ENCODE data around the gene CSNK1A1. TPM values are rescaled to one million over a fixed set of nuclear protein-coding genes. Genes with fewer than 3 reads are reported as not detected.

CSNK1A1 gene
- total and polyA plus RNA-seq, 5 experiments from 2014 or later: 133 to 197 (median 143) TPM

DNA sequence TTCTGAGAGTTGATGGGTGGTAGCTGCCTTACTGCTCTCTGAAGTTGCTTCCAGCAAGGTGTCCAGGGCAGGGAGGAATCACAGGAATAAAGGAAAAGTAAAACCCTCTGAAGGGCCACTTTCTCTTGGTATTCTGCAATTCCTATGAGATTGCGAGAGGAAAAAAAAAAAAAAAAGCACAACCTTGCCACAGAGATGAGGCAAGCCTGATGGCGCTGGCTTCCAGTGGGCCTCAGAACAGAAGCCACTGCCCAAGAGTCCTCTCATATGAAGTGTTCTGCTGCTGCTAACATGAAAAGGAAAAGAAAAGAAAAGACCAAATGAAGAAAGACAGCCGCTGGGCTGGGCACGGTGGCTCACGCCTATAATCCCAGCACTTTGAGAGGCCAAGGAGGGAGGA is 91.3 kb downstream of the CSNK1A1 start:
- POLR2A ChIA-PET: no interaction called here
- Mint-ChIP-seq H3K27me3 (no peaks in the 10 kb centered on the region), H3K27ac (peak overlapping the region in 1 of 10 donors; percentile 22), H3K4me3 (no peak overlapping the region), H3K36me3 (no peaks in the 10 kb centered on the region), H3K4me1 (peaks cover 0 to 6% (median 3%) of the 10 kb centered on the region in 4 donors), H3K9me3 (no peaks in the 10 kb centered on the region)
- ATAC-seq: no peak
- DNase-seq: no peak

DNA sequence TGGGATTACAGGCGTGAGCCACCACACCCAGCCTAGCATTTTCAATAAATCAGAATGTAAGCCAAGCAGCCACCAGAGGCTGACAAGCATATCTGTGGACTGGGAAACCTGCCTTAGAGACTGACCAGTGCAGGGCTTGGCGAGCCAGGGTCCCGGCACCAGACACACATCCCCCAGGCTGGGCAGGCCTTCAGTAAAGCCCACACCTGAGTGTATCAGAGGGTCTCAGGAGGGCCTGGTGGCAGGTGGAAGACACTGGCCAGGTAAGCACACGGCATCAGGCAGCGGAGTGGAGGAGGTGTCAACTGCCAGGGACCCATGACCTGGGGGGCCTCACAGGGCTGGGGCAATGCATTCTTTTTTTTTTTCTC is 93.9 kb downstream of the CSNK1A1 start:
- Mint-ChIP-seq H3K4me1 (peaks cover 0 to 6% (median 3%) of the 10 kb centered on the region in 4 donors), H3K27me3 (no peaks in the 10 kb centered on the region), H3K36me3 (no peaks in the 10 kb centered on the region), H3K27ac (peak overlapping the region in 1 of 10 donors; percentile 31), H3K9me3 (no peaks in the 10 kb centered on the region), H3K4me3 (no peak overlapping the region)
- DNase-seq (no peak), ATAC-seq (no peak)
- POLR2A ChIA-PET: no interaction called here

DNA sequence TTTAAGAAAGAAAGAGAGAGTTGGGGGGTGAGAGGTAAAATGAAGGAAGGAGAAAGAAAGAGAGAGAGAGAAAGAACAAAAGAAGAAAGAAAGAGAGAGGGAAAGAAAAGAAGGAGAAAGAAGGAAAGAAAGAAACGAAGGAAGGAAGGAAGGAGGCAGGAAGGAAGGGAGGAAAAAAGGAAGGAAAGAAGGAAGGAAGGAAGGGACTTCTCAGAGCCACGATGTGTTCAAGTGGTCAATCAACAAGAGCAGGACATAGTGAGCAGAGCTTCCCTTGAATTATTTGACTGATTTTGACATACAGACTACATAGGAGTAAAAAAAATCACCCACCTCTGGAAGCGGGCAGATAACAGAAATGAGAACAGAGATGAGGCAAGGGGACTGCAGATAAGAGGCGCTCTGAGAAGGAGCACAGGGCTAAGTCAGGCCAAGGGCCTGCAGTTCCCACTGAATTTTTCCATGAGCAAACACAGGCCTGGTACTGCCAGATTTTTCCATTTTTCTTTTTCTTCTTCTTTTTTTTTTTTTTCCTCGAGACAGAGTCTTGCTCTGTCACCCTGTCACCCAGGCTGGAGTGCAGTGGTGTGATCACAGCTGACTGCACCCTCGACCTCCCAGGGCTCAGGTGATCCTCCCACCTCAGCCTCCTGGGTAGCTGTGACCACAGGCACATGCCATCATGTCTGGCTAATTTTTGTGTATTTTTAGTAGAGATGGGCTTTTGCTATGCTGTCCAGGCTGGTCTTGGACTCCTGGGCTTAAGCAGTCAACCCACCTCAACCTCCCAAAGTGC is 94.4 kb downstream of the CSNK1A1 start:
- POLR2A ChIA-PET: no interaction called here
- H3K27me3 Mint-ChIP-seq: no peaks in the 10 kb centered on the region
- H3K4me1 Mint-ChIP-seq: peaks cover 0 to 9% (median 4%) of the 10 kb centered on the region in 4 donors
- ATAC-seq: no peak
- no peak for DNase-seq
- H3K27ac Mint-ChIP-seq: peak overlapping the region in 2 of 10 donors; percentile 31 to 38
- no peaks in the 10 kb centered on the region for H3K36me3 Mint-ChIP-seq
- H3K4me3 Mint-ChIP-seq: no peak overlapping the region
- no peaks in the 10 kb centered on the region for H3K9me3 Mint-ChIP-seq

DNA sequence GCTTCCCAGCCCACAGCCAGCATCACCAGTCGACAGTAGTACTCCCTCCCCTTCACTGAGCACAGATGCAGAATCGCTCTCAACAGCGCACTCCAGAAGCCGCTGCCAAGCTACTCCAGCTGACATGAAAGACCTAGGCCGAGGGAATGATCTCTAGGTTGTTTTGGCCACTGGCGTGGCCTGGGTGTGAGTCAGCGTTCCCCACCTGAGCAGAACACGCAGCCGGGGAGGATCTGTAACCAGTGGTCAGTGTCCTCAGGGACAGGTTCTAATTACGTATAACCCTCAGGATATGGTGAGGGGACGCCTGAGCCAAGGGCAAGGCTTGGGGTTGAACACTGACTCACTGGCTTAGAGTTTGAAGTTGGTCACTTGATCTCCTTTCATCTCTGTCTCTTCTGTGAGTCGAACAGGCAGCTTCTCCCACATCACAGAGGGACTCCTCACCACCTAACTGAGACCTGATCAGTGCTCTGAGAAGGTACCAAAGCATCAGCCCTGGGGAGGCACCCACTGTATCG is 95.3 kb downstream of the CSNK1A1 start:
- ATAC-seq (peak in 1 of 2 donors; percentile 57), DNase-seq (peak in 1 of 10 donors; percentile 5)
- Mint-ChIP-seq H3K36me3 (no peaks in the 10 kb centered on the region), H3K9me3 (no peaks in the 10 kb centered on the region), H3K4me1 (peaks cover 0 to 9% (median 4%) of the 10 kb centered on the region in 4 donors), H3K27ac (peak overlapping the region in 4 of 10 donors; percentile 5 to 54 (median 36)), H3K27me3 (no peaks in the 10 kb centered on the region), H3K4me3 (no peak overlapping the region)
- POLR2A ChIA-PET: no interaction called here

DNA sequence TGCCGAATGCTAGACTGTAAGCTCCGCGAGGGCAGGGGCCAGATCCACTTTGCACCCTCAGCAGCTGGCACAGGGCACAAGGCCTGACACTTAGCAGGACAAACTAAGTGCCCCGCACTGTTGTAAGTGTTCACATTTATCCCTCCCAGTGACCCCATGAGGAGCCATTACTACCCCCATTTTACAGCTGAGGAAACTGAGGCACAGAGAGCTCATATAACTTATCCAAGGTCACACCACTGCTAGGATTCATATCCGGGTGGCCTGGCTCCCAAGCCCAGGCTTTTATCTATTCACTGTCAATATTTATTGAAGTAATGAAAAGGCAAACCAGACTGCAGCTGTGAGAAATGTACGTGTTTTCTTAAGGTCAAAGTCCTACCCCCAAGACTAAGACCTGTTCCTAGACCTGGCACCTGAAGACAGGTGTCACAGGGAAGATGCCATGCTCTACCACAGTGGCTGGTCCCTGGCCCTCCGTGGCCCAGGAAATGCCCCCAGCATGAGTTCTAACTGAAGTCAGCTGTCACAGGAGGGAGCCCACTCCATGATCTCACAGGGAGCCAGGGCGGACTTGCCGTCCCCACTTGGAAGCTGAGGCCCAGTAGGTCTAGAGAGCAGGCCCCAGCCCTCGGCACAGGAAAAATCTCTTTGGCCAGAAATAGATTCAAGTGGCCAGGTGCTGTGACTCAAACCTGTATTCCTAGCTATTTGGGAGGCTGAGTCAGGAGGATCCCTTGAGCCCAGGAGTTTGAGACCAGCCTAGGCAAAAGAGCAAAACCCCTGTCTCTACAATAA is 97.4 kb downstream of the CSNK1A1 start:
- no peaks in the 10 kb centered on the region for H3K9me3 Mint-ChIP-seq
- POLR2A ChIA-PET: no interaction called here

DNA sequence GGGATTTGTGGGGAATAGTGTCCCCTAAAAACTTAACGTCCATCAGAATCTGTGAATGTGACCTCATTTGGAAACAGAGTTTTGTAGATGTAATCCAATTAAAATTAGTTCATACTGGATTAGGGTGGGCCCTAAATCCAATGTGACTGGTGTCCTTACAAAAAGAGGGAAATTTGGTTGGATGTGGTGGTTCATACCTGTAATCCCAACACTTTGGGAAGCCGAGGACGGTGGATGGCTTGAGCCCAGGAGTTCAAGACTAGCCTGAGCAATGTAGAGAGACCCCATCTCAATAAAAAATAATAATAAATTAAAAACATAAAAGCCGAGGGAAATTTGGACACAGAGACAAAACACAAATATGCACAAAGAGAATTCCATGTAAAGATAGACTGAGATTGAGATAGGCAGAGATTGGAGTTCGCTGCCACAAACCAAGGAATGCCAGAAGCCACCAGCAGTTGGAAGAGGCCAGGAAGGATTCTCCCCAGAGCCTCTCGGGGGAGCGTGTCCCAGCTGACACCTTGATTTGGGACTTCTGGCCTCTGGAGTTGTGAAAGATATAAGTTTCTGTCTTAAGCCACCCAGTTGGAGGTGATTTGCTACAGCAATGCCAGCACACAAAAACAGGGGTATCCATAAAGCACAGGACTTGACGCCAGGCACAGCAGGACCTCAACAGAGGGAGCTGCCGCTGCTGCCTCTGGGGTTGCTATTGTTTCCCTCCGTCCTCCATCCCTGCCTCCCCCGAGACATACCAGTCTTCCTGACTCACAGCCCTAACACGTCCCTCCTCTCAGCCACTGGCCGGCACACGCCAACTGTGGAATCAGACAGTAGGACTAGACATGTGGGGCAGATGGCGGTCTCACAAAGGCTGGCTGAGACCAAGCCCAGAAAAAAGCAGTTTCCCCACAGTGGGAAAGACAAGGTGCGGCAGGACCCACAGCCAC is 98.3 kb downstream of the CSNK1A1 start:
- H3K4me1 Mint-ChIP-seq: peaks cover 0 to 9% (median 4%) of the 10 kb centered on the region in 4 donors
- H3K36me3 Mint-ChIP-seq: no peaks in the 10 kb centered on the region
- ATAC-seq: no peak
- peak overlapping the region in 2 of 10 donors; percentile 27 to 47 for H3K27ac Mint-ChIP-seq
- no peak for DNase-seq
- H3K27me3 Mint-ChIP-seq: no peaks in the 10 kb centered on the region
- H3K4me3 Mint-ChIP-seq: no peak overlapping the region
- no peaks in the 10 kb centered on the region for H3K9me3 Mint-ChIP-seq
- POLR2A ChIA-PET: no interaction called here

More for the DNA sequence above, 97.4 kb downstream of the CSNK1A1 start:
- DNase-seq (no peak), ATAC-seq (no peak)
- H3K4me1 Mint-ChIP-seq: peaks cover 0 to 9% (median 4%) of the 10 kb centered on the region in 4 donors
- H3K27ac Mint-ChIP-seq: no peak overlapping the region
- no peaks in the 10 kb centered on the region for H3K27me3 Mint-ChIP-seq
- no peaks in the 10 kb centered on the region for H3K36me3 Mint-ChIP-seq
- no peak overlapping the region for H3K4me3 Mint-ChIP-seq

DNA sequence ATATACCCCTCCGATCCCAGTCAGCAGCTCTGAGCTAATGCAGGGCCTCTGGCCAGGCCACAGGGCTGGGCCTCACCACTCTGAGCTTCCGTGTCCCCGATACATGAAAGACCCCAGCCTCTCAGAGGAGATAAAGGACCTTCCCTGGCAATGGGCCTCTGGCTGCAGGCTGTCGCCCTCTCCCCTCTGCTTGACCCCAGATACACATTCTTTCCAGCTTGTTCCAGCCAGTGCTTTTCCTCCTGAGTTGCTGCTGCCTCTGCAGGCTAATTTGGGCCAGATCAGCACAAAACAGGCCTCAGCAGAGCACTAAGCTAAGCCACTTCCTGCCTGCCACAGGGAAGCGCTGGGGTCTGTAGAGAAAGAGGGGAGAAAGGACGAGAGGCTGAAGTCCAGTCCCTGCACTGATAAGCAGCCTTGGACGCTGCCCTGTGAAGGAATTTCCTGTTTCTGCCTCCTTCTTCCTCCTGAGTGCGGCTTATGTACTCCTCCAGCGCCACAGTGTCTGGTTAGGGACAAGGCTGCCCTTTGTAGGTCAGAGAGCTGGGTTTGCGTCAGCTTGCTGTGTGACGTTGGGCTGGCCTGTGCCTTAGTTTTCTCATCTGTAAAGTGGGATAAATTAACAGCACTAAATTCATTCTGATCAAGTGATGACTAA is 99.1 kb downstream of the CSNK1A1 start:
- POLR2A ChIA-PET: no interaction called here
- DNase-seq: no peak
- no peaks in the 10 kb centered on the region for H3K9me3 Mint-ChIP-seq
- no peaks in the 10 kb centered on the region for H3K36me3 Mint-ChIP-seq
- H3K4me1 Mint-ChIP-seq: peaks cover 0 to 9% (median 4%) of the 10 kb centered on the region in 4 donors
- H3K4me3 Mint-ChIP-seq: no peak overlapping the region
- no peaks in the 10 kb centered on the region for H3K27me3 Mint-ChIP-seq
- ATAC-seq: no peak
- peak overlapping the region in 1 of 10 donors; percentile 27 for H3K27ac Mint-ChIP-seq

DNA sequence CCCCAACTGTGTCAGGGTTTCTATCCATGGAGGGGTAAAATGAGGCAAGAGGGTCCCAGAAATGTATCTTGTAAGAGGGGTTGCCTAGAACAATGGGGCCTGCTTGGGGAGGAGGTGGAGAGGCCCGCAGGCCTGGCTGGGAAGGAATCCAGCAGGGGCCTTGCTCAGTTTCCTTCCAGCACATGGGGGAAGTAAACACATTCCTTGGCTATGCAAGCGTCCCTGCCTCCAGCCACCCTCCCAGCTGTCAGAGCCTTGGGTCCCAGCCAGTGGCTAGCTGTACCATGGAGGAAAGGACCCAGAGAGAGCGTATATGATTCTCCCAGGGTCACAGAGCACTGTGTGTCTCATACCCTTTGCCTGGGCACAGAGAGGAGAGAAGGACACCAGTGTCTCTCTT is 101.0 kb downstream of the CSNK1A1 start:
- H3K27me3 Mint-ChIP-seq: no peaks in the 10 kb centered on the region
- ATAC-seq (no peak), DNase-seq (no peak)
- no peak overlapping the region for H3K4me3 Mint-ChIP-seq
- H3K36me3 Mint-ChIP-seq: no peaks in the 10 kb centered on the region
- peaks cover 0 to 3% (median 1%) of the 10 kb centered on the region in 4 donors for H3K4me1 Mint-ChIP-seq
- H3K27ac Mint-ChIP-seq: no peak overlapping the region
- POLR2A ChIA-PET: no interaction called here
- no peaks in the 10 kb centered on the region for H3K9me3 Mint-ChIP-seq

DNA sequence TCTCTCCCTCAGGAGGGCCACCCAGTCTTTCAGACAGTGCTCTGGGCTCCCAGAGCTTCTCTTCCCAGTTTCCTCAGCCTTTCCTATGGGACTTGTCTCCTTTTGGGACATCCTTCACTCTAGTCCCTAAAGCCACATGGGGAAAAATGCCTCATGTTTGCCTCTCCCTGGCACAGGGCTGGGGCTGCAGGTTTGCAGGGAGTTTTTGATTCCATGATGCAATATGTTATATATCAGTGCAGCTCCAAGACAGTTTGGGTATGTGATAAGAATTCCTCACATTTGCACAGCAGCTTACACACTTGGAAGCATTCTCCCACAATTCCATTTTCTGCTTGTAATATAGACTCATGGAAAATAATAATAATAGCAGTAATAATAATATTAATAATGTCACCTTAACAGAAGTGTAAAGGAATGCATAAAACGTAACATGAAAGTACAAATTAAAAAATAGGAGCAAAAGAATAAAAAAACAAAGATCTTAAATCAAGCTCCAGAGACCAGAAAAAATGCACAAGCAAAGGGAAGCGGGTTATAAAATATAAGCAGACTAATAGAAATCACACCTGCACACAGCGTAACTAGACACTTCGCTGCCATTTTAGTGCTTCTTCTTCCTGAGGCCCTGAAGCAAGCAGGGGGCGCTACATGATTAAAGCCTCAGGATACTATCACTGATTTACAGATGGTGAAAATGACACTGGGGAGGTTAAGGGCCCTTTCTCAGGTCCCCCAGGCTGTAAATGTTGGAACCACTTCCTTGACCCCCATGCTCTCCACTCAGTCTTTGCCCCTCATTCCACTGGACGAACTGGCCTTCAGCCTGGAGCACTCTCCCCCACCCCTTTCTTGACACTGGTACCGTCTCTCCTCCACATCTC is 102.2 kb downstream of the CSNK1A1 start:
- POLR2A ChIA-PET: no interaction called here
- no peaks in the 10 kb centered on the region for H3K27me3 Mint-ChIP-seq
- peaks cover 0 to 3% (median 1%) of the 10 kb centered on the region in 4 donors for H3K4me1 Mint-ChIP-seq
- DNase-seq (no peak), ATAC-seq (no peak)
- no peak overlapping the region for H3K4me3 Mint-ChIP-seq
- H3K36me3 Mint-ChIP-seq: no peaks in the 10 kb centered on the region
- H3K9me3 Mint-ChIP-seq: no peaks in the 10 kb centered on the region
- no peak overlapping the region for H3K27ac Mint-ChIP-seq

DNA sequence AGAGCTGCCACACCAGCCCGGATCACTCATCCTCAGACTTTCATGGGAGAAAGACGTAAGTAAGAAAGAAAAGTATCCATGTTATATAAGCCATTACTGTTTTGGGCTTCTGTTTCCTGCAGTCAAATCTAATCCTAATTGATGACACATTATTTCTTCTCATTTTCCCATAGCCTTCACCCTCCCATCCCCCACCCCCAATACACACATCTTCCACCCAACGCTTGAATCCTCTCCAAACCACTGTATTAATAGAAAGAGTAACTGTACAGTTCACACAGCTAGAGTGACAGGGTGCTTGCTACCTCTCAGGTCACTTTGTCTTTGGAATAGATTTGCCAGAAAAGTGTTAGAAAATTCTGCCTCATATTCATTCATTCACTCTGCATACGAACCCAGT is 102.8 kb downstream of the CSNK1A1 start:
- H3K36me3 Mint-ChIP-seq: no peaks in the 10 kb centered on the region
- no peak overlapping the region for H3K27ac Mint-ChIP-seq
- H3K4me1 Mint-ChIP-seq: peaks cover 0 to 3% (median 1%) of the 10 kb centered on the region in 4 donors
- POLR2A ChIA-PET: no interaction called here
- H3K4me3 Mint-ChIP-seq: no peak overlapping the region
- H3K9me3 Mint-ChIP-seq: no peaks in the 10 kb centered on the region
- H3K27me3 Mint-ChIP-seq: no peaks in the 10 kb centered on the region
- DNase-seq (no peak), ATAC-seq (no peak)

Data from naive thymus-derived CD8-positive, alpha-beta T cell (primary cell).